WTC11 (cell line): ENCODE measurements around the gene SPATS2. TPM values are rescaled to one million over a fixed set of nuclear protein-coding genes. Genes with fewer than 3 reads are reported as not detected.
"Not testable (repeated sequence)": the region's sequence is repeated elsewhere in the genome, so short reads cannot be mapped to it uniquely, and the experiment has no call there.

Experiments used
- ATAC-seq: fragments of 200-7000 bp; cut with Tn5 transposase; 2 replicates; pipeline ENCODE4 v1.10.0; 2021; ENCODE audit warnings: mild to moderate bottlenecking, moderate library complexity
- CTCF ChIA-PET: fragments of 300-600 bp; sonication (Branson Sonifier 250); formaldehyde crosslinking; loops from one replicate; lab custom pipeline; 2021; ENCODE audit warnings: antibody characterized with exemption; lab: Charles Lee
- POLR2A ChIA-PET: fragments of 350-600 bp; sonication (Branson Sonifier 250); formaldehyde crosslinking; loops from one replicate; lab custom pipeline; 2021; ENCODE audit warnings: antibody characterized with exemption; lab: Charles Lee
- DNase-seq: peaks from one replicate; pipeline ENCODE4 v3.0.0; 2021; ENCODE audit warnings: low spot score
- H3K27ac Mint-ChIP-seq: 2 replicates; pipeline ENCODE4 v1.8.0; 2021; ENCODE audit warnings: mixed read lengths
- H3K27me3 Mint-ChIP-seq: 2 replicates; pipeline ENCODE4 v1.8.0; 2021; ENCODE audit warnings: low read depth, mild to moderate bottlenecking, moderate library complexity, mixed read lengths
- H3K36me3 Mint-ChIP-seq: 2 replicates; pipeline ENCODE4 v1.8.0; 2021; ENCODE audit warnings: mixed read lengths
- H3K4me1 Mint-ChIP-seq: 2 replicates; pipeline ENCODE4 v1.8.0; 2022; ENCODE audit warnings: mixed read lengths
- H3K4me3 Mint-ChIP-seq: 2 replicates; pipeline ENCODE4 v1.8.0; 2021; ENCODE audit warnings: mild to moderate bottlenecking, moderate library complexity, mixed read lengths
- H3K9me3 Mint-ChIP-seq: 2 replicates; pipeline ENCODE4 v1.8.0; 2021; ENCODE audit warnings: mixed read lengths
- ATF6 ChIP-seq: sonication (generic); formaldehyde crosslinking; IDR thresholded peaks from 2 replicates; pipeline ENCODE4 v1.8.1; 2023; ENCODE audit warnings: mild to moderate bottlenecking, missing genetic modification reagents
- E2F5 ChIP-seq: sonication (generic); formaldehyde crosslinking; IDR thresholded peaks from 2 replicates; pipeline ENCODE4 v1.8.1; 2022; ENCODE audit warnings: mild to moderate bottlenecking, moderate library complexity, missing genetic modification reagents
- ERG ChIP-seq: fragments of 250-450 bp; sonication (Bioruptor Pico); IDR thresholded peaks from 2 replicates; pipeline ENCODE4 v1.8.0; 2021; ENCODE audit warnings: mild to moderate bottlenecking
- FOXP4 ChIP-seq: sonication (generic); formaldehyde crosslinking; IDR thresholded peaks from 2 replicates; pipeline ENCODE4 v1.8.0; 2022; ENCODE audit warnings: mild to moderate bottlenecking, missing genetic modification reagents
- IRF2 ChIP-seq: sonication (generic); formaldehyde crosslinking; IDR thresholded peaks from 2 replicates; pipeline ENCODE4 v1.8.0; 2022; ENCODE audit warnings: low read depth, missing genetic modification reagents, borderline replicate concordance
- JAZF1 ChIP-seq: fragments of 250-450 bp; sonication (Bioruptor Pico); IDR thresholded peaks from 2 replicates; pipeline ENCODE4 v1.9.0; 2021; ENCODE audit warnings: moderate library complexity, mild to moderate bottlenecking, inconsistent platforms
- NFYB ChIP-seq: sonication (generic); formaldehyde crosslinking; conservative IDR thresholded peaks from 2 replicates; pipeline ENCODE4 v1.8.0; 2022; ENCODE audit warnings: low read depth, missing genetic modification reagents
- NR1H2 ChIP-seq: sonication (generic); formaldehyde crosslinking; IDR thresholded peaks from 2 replicates; pipeline ENCODE4 v1.9.0; 2021; ENCODE audit warnings: mild to moderate bottlenecking, moderate library complexity, missing genetic modification reagents
- NR2C2 ChIP-seq: sonication (generic); formaldehyde crosslinking; IDR thresholded peaks from 2 replicates; pipeline ENCODE4 v1.8.0; 2022; ENCODE audit warnings: mild to moderate bottlenecking, missing genetic modification reagents
- RORB ChIP-seq: fragments of 250-450 bp; sonication (Bioruptor Pico); IDR thresholded peaks from 2 replicates; pipeline ENCODE4 v1.9.0; 2021; ENCODE audit warnings: mild to moderate bottlenecking
- TEAD1 ChIP-seq: sonication (generic); formaldehyde crosslinking; IDR thresholded peaks from 2 replicates; pipeline ENCODE4 v1.8.0; 2022; ENCODE audit warnings: mild to moderate bottlenecking, missing genetic modification reagents
- USF1 ChIP-seq: sonication (generic); formaldehyde crosslinking; IDR thresholded peaks from 2 replicates; pipeline ENCODE4 v1.8.0; 2022; ENCODE audit warnings: mild to moderate bottlenecking, missing genetic modification reagents
- ZNF121 ChIP-seq: sonication (generic); formaldehyde crosslinking; IDR thresholded peaks from 2 replicates; pipeline ENCODE4 v1.8.0; 2023; ENCODE audit warnings: missing genetic modification reagents
- ZNF263 ChIP-seq: sonication (generic); formaldehyde crosslinking; IDR thresholded peaks from 2 replicates; pipeline ENCODE4 v1.8.1; 2022; ENCODE audit warnings: low read depth, mild to moderate bottlenecking, moderate library complexity, missing genetic modification reagents
- ZNF317 ChIP-seq: sonication (generic); formaldehyde crosslinking; IDR thresholded peaks from 2 replicates; pipeline ENCODE4 v1.8.1; 2023; ENCODE audit warnings: low read depth, mild to moderate bottlenecking, moderate library complexity, missing genetic modification reagents, borderline replicate concordance
- ZNF396 ChIP-seq: fragments of 250-450 bp; sonication (Bioruptor Pico); IDR thresholded peaks from 2 replicates; pipeline ENCODE4 v1.8.0; 2021; ENCODE audit warnings: mild to moderate bottlenecking, moderate library complexity, borderline replicate concordance
- ZNF512 ChIP-seq: sonication (generic); formaldehyde crosslinking; IDR thresholded peaks from 2 replicates; pipeline ENCODE4 v1.8.1; 2022; ENCODE audit warnings: missing genetic modification reagents, borderline replicate concordance
- total RNA-seq: library from RNA; stranded (reverse); gene quantifications from 3 replicates; pipeline ENCODE4 v1.2.3, GENCODE V29; 2021

Gene SPATS2
- total RNA-seq, 1 experiment from 2014 or later = 25.9 TPM

GRCh38 chr12:49432616-49433015 lies 65.4 kb downstream of the SPATS2 start:
- 0 out of 2 replicates have a peak, but pooled peaks cover 3% of the 10 kb centered on the region for H3K9me3 Mint-ChIP-seq
- no peak for DNase-seq
- CTCF ChIA-PET = no interaction called here
- no peak for TF ChIP-seq FOXP4 (CRISPR knock-in tag)
- no peak for TF ChIP-seq ATF6
- no peak for TF ChIP-seq NR1H2 (CRISPR knock-in tag)
- no peak for TF ChIP-seq ZNF317
- TF ChIP-seq USF1 (CRISPR knock-in tag) = no peak
- TF ChIP-seq NFYB = no peak
- TF ChIP-seq ZNF263 (CRISPR knock-in tag) = no peak
- no peak for TF ChIP-seq NR2C2 (CRISPR knock-in tag)
- no peak for TF ChIP-seq JAZF1 (CRISPR knock-in tag)
- no peak for TF ChIP-seq ZNF121
- TF ChIP-seq ZNF396 (CRISPR knock-in tag) = no peak
- no peak for TF ChIP-seq ERG
- no peak for TF ChIP-seq RORB (CRISPR knock-in tag)
- TF ChIP-seq ZNF512 (CRISPR knock-in tag) = no peak
- no peak for TF ChIP-seq IRF2 (CRISPR knock-in tag)
- TF ChIP-seq TEAD1 = no peak
- TF ChIP-seq E2F5 (CRISPR knock-in tag) = no peak
- TF ChIP-seq, all 79 proteins: peak for 0
- ATAC-seq = no peak
- Mint-ChIP-seq H3K4me1 (peaks cover 7% of the 10 kb centered on the region), H3K27me3 (no peaks in the 10 kb centered on the region), H3K4me3 (no peak overlapping the region), H3K27ac (no peak overlapping the region), H3K36me3 (no peaks in the 10 kb centered on the region)
- POLR2A ChIA-PET = no interaction called here

- H3K9me3 Mint-ChIP-seq, ATAC-seq, H3K4me1 Mint-ChIP-seq, H3K36me3 Mint-ChIP-seq, POLR2A ChIA-PET, DNase-seq, H3K27me3 Mint-ChIP-seq, CTCF ChIA-PET, H3K4me3 Mint-ChIP-seq, H3K27ac Mint-ChIP-seq: not testable (repeated sequence)
Observed at GRCh38 chr12:49436799-49437198, 69.5 kb downstream of the SPATS2 start.
